ELF-1 (cell line): Measurements from ENCODE around the gene SLC9A4.

Experiments used
- DNase-seq: peaks from one replicate; pipeline ENCODE4 v3.0.0-alpha.2; 2016; ENCODE audit warnings: low read depth, low spot score

The SLC9A4 gene, protein sequence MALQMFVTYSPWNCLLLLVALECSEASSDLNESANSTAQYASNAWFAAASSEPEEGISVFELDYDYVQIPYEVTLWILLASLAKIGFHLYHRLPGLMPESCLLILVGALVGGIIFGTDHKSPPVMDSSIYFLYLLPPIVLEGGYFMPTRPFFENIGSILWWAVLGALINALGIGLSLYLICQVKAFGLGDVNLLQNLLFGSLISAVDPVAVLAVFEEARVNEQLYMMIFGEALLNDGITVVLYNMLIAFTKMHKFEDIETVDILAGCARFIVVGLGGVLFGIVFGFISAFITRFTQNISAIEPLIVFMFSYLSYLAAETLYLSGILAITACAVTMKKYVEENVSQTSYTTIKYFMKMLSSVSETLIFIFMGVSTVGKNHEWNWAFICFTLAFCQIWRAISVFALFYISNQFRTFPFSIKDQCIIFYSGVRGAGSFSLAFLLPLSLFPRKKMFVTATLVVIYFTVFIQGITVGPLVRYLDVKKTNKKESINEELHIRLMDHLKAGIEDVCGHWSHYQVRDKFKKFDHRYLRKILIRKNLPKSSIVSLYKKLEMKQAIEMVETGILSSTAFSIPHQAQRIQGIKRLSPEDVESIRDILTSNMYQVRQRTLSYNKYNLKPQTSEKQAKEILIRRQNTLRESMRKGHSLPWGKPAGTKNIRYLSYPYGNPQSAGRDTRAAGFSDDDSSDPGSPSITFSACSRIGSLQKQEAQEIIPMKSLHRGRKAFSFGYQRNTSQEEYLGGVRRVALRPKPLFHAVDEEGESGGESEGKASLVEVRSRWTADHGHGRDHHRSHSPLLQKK

DNA sequence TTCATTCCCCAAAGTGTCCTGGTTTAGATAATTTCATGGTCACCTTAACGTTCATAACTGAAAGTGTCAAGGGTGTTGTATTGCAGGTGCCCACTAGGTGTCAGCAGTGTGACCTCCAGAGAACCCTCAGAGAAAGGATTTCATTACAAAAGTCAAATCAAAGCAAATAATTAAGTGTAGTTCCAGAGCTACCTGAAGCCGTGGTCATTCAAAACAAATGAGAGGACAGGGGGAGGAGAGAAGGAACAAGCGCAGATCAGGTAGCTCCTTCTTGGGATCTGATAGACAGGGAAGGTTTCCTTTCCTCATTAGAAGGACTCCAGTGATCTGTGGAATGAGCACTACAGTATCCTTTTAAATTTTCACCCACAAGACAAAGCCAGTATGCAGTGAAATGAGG lies at the start of gene SLC9A4:
SLC9A4 (plus strand) TSS at position 207 of the 400 bp plus-strand sequence. CDS start 534 bp downstream, outside the sequence.
- DNase-seq = peak; percentile 37

DNA sequence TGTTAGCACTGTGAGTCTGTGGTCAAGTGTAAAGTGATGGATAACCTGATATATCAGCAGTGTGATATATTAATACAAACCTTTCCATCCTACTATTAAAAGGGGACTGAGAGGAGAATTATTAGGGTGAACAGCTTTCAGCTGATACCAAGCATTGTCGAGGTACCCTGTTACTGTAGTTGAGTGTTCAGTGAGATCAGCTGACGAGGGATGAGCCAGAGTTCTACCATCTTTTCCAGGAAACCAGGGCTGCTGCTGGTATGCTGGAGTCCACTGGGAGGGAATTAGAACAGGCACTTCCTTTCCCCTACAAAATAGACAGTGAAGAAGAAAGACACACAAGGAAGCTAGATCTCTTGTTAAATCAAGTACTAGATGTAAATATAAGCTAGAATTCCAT lies 49.7 kb upstream of the SLC9A4 start:
- no peak for DNase-seq

GRCh38 chr2:102424754-102425153 lies 48.3 kb upstream of the SLC9A4 start:
- no peak for DNase-seq

- no peak for DNase-seq
Observed at GRCh38 chr2:102425441-102426132, 47.4 kb upstream of the SLC9A4 start.

DNA sequence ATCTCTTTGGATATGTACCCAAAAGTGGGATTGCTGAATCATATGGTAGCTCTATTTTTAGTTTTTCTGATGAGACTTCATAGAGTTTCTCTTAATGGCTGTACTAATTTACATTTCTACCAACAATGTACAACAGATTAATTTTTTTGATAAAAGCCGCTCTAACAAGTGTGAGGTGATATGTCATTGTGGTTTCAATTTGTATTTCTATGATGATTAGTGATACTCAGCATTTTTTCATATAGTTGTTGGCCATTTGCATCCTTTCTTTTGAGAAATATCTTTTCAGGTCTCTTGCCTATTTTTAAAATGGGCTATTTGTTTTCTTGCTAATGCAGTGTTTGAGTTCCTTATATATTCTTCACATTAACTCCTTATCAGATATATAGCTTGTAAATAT lies 45.8 kb upstream of the SLC9A4 start:
- DNase-seq = no peak

GRCh38 chr2:102428573-102428972 lies 44.5 kb upstream of the SLC9A4 start:
- no peak for DNase-seq

DNA sequence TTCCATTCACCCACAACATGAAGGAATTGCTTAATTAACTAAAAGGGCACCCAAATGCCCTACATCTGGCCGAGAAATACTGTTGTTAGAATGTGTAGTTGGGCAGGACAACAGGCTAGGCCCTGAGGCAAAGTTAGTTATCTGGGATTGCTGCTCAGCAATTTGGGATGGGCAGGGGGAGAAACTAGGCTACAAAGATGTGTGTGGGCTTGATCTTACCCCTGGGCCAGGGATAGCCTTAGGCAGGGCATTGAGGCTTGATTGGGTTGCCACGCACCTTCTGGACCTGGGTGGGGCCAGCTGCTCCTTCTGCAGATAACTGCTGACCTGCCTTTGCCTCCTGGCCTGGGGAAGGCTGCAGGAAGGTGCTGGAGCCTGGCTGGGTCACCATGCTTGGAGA lies 40.6 kb upstream of the SLC9A4 start:
- peak; percentile 35 for DNase-seq

DNA sequence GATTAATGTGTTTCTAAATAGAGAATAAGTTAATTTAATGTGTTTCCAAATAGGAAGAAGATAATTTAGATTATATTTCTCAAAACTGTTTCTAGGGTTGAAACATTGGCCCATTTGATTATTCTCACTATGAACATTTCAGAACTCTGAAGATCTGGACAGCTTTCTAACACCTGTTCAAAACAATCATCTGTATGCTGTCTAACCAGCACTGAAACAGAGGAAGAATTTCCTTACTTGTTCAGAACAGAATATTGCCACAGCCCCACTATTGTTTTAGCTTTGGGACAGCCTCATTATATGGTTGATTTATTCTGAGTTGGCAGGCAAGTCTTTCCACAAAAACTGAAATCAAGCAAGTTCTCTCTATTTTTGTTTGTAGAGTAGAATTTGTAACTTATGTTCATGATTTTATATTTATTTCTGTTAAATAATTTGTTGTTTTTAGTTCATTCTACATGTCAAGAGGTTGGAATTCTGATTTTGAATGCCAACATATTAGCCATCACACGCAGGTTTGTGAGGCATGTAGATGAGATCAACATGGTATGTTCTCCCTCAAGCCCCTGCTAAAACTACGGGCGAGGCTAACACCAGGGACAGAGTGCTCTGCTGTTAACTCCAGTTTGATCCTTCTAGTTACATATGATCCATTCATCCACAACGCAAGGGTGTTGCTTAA lies 38.9 kb upstream of the SLC9A4 start:
- DNase-seq = no peak

DNA sequence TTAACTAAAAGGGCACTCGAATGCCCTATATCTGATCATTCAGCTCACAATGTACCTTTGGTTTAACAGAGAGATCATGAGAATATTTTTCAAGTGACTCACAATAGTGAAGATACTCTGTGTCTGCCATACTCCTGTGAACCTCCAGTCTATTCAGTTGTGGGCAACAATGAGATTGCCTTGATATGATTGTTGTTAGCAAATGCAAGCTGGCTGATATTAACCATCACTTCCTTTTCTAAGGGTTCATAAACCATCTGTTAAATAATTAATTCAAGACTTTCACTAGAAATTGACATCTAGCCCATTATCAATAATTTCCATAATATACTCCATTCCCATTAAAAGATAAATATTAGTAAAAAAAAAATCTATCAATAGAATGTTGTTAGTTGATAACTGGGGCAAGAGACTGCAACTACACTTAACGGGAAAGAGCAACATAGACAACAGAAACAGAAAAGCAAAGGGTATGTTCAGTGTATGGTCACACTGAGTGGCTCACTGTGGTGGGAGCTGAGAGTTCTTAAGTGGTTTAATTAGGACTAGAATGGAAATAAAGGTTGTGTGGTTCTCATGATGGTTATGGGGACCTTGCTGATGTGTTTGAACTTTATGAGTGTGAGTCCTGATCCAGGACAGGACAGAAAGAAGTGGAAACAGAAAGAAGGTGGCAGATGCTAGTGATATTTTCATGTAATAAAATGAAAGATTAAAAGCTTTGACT lies 38.2 kb upstream of the SLC9A4 start:
- DNase-seq = no peak

- DNase-seq = no peak
Observed at GRCh38 chr2:102435741-102436140, 37.3 kb upstream of the SLC9A4 start.

DNA sequence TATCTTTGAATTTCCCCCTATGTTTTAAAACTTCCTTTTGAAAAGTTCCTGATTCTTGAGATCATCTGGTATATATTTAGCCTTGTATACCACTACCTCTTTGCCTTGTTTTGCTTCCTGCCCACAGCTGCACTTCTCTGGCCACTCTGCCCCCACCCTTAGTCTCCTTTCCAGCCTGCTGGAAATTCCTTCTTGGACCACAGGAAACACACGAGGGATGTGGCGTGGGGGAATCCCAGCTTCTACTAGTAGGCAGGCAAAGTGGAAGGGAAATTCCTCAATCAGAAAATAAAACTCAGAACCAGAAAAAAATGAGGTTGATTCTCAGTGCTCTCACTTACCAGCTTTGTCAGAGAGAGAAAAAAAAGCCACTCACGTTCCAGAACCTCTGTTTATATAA lies 36.7 kb upstream of the SLC9A4 start:
- DNase-seq = no peak

GRCh38 chr2:102437122-102437521 lies 35.9 kb upstream of the SLC9A4 start:
- DNase-seq = no peak

DNA sequence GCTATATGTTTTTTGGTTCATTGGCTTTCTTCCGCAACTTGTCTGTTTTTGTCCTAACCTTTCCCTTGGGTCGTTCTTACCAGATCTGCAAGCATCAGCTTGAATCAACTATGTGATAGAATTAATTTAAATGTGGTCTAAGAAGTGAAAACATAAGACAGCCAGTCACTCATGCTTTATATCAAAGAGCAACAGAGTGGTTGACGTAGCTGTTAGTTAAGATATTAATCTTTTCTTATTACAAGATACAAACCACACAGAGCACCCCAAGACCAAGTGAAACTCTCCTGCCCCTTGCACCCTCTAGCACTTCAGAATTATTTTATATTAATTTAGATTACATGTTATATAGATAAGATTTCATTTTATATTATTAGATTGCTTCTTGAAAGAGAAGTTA lies 34.9 kb upstream of the SLC9A4 start:
- no peak for DNase-seq

DNA sequence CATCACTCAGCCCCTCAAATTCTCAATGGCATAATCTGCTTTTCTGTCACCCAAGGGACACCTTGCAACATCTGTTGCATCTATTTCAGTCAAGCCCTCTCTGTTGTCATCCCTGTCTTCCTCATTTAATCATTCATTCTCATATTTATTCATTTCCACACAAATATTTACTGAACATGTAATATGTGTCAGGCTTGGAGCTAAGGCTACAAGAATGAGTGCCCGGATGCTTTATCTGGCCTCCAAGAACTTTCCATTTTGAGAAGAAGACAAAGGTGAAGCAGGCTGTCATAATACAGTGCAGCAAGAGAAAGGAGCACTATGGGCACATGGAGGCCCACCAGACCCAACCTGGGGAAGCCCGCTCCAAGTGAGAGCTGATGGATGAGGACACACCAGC lies 34.4 kb upstream of the SLC9A4 start:
- DNase-seq = no peak

DNA sequence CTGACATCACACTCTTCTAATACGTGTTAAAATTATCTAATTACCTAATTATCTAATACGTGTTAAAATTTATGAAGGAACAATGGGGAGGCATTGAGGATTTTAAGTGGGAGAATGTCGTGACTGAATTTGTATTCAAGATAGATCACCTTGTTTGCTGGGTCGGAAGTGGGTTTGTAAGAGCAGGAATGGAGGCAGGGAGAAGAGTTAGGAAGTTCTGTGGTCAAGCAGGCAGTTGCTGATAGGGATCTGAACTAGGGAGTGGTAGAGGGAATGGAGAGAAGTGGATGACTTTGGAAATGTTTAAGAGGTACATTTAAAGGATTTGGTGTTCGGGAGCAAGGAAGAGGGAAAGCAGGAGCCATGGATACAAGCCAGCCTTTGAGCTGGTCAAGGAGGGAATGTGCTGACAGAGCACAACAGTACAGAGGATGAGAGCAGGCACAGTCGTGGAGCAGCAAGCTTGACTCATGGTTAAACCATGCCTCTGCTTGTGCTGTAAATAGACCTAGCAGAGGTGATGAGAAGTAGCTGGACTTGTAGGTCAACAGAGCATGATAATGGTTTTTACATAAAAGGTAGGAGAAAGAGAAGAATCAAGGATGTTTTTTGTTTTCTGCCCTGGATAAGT lies 33.8 kb upstream of the SLC9A4 start:
- DNase-seq = peak; percentile 24

DNA sequence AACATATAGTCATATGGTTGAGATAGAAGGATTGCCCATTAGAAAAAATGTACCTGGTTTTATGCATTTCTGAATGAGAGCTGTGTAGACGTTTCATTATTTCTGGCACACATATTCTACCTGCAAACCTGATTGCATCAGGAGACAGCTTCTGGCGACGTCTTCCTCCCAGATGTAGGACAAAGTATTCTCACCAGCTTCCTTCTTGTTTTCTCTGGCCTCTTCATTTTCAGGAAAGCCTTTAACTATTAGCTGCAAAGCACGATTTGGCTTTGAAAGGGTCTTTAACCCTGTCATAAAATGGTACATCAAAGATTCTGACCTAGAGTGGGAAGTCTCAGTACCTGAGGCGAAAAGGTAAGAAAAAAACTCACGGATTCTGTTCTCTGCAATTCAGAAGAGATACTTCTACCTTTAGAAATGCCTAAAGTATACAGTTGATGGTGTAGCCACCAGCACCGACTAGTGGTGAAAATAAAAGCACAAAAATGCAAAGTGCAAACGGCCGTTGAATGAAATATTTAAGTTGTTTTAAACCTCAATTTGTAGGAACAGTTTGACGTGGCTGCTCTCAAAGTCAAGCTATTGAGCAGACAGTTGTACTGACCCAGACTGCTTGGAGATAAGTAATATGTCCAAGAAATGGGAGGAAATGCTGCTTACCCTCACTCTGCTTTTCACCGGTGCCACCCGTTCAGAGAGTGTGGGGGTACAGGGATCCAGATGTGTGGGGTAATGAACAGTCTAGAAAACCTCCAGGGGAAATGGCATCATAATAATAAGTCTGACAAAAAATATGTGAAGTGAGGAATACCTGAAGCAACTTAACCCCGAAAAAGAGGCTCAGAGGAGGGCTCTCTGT lies 29.8 kb upstream of the SLC9A4 start:
- peak; percentile 13 for DNase-seq

GRCh38 chr2:102444233-102444632 lies 28.8 kb upstream of the SLC9A4 start:
- DNase-seq = no peak

DNA sequence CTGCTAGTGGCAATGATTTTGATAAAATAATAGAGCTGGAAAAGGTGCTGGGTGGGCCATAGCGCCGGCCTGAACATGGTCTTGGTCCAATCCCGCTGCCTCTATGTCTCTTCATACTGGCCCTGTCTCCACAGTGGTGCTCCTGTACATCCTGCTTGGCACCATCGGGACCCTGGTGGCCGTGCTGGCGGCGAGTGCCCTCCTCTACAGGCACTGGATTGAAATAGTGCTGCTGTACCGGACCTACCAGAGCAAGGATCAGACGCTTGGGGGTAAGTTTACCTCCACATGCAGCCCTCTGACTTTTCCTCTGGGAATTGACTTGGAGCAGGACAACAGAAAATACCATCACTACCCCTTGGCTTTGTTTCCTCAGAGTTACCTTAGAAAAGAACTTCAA lies 26.1 kb upstream of the SLC9A4 start:
- DNase-seq = no peak

GRCh38 chr2:102449370-102449974 lies 23.6 kb upstream of the SLC9A4 start:
- peak; percentile 15 for DNase-seq
